Fibroblast of lung (primary cell): ENCODE measurements around the gene GNAL. TPM values are rescaled to one million over a fixed set of nuclear protein-coding genes. Genes with fewer than 3 reads are reported as not detected.

Experiments used
- DNase-seq, 2 donors: peaks; one replicate each; pipeline versions ENCODE4 v3.0.0 to v3.0.0-alpha.2; 2010; ENCODE audit warnings: low read depth in 2 of 2
- H2AFZ ChIP-seq: 2 replicates; pipeline ENCODE4 v1.5.1; 2012; ENCODE audit warnings: low read length, control low read depth, inconsistent platforms
- H3K27ac ChIP-seq: 2 replicates; pipeline ENCODE4 v1.5.1; 2011; ENCODE audit warnings: low read length, control low read depth; ENCODE audit not compliant: insufficient read depth
- H3K27me3 ChIP-seq: 2 replicates; pipeline ENCODE4 v1.5.1; 2011; ENCODE audit warnings: mild to moderate bottlenecking, low read length; ENCODE audit not compliant: control insufficient read depth, insufficient read depth
- H3K36me3 ChIP-seq: 2 replicates; pipeline ENCODE4 v1.5.1; 2011; ENCODE audit warnings: low read length; ENCODE audit not compliant: control insufficient read depth, insufficient read depth
- H3K4me1 ChIP-seq: 2 replicates; pipeline ENCODE4 v1.5.1; 2011; ENCODE audit warnings: low read length; ENCODE audit not compliant: control insufficient read depth, insufficient read depth; ENCODE audit errors: extremely low read depth
- H3K4me2 ChIP-seq: 2 replicates; pipeline ENCODE4 v1.5.1; 2011; ENCODE audit warnings: low read length, control low read depth; ENCODE audit not compliant: insufficient read depth; ENCODE audit errors: extremely low read depth
- H3K4me3 ChIP-seq, 4 experiments: fragments of 200-600 bp in 1 of 4; sonication (generic) in 1 of 4; replicated peaks in 1 of 4; 2 replicates each; pipeline ENCODE4 v1.5.1; 2011 to 2016; ENCODE audit warnings: low read length in 4 of 4, low read depth in 3 of 4, mild to moderate bottlenecking in 3 of 4, control low read depth in 2 of 4, inconsistent platforms in 1 of 4, mixed read lengths in 1 of 4; ENCODE audit not compliant: insufficient read depth in 1 of 4; ENCODE audit errors: control extremely low read depth in 1 of 4
- H3K79me2 ChIP-seq: 2 replicates; pipeline ENCODE4 v1.5.1; 2012; ENCODE audit warnings: mild to moderate bottlenecking, low read length, inconsistent platforms; ENCODE audit not compliant: control insufficient read depth, insufficient read depth
- H3K9ac ChIP-seq: 2 replicates; pipeline ENCODE4 v1.5.1; 2011; ENCODE audit warnings: mild to moderate bottlenecking, low read length, control low read depth; ENCODE audit not compliant: insufficient read depth
- H3K9me3 ChIP-seq: 2 replicates; pipeline ENCODE4 v1.5.1; 2012; ENCODE audit warnings: low read depth, low read length; ENCODE audit not compliant: control insufficient read depth, insufficient read depth
- H4K20me1 ChIP-seq: 2 replicates; pipeline ENCODE4 v1.5.1; 2011; ENCODE audit warnings: low read length; ENCODE audit not compliant: control insufficient read depth, insufficient read depth; ENCODE audit errors: extremely low read depth
- CTCF ChIP-seq, 2 donors: IDR thresholded peaks in 1 of 2; conservative IDR thresholded peaks in 1 of 2; 1 replicate in 1 of 2; 2 replicates in 1 of 2; pipeline ENCODE4 v1.5.1; 2011 to 2012; ENCODE audit warnings: low read length in 2 of 2, control low read depth in 1 of 2, inconsistent platforms in 1 of 2, low read depth in 1 of 2, mild to moderate bottlenecking in 1 of 2
- EZH2 ChIP-seq: IDR thresholded peaks from 2 replicates; pipeline ENCODE4 v1.5.1; 2012; ENCODE audit warnings: low read length, control low read depth, mild to moderate bottlenecking; ENCODE audit errors: missing control alignments
- polyA plus RNA-seq, 2 donors: library from polyadenylated mRNA; depleted of rRNA in 1 of 2; stranded (reverse) in 1 of 2; unstranded in 1 of 2; fragments of >200 nt; gene quantifications; 2 replicates each; pipeline ENCODE4 v1.2.1, GENCODE V29; 2011 to 2012; ENCODE audit warnings: missing spikeins in 1 of 2
- total RNA-seq: library from RNA; depleted of rRNA; stranded (reverse); fragments of >200 nt; gene quantifications from 2 replicates; pipeline ENCODE4 v1.2.1, GENCODE V29; 2014

The GNAL gene
- total and polyA plus RNA-seq, 2 donors (not counting 1 experiment from before 2014, with no cell fraction given), result 0.05 to 0.50 TPM

- no peaks in the 10 kb centered on the region for H3K9me3 ChIP-seq
- H3K36me3 ChIP-seq, result no peaks in the 10 kb centered on the region
- peaks cover 16% of the 10 kb centered on the region for H3K27me3 ChIP-seq
- H3K79me2 ChIP-seq, result no peaks in the 10 kb centered on the region
- TF ChIP-seq CTCF (conservative IDR thresholded peaks at IDR 0.05 in 1 of 2, IDR thresholded peaks at IDR 0.05 in 1 of 2; ENCODE audit: low read depth in 1 of 2, low read length in 2 of 2), result no peak
- TF ChIP-seq EZH2, result no peak
- no peak overlapping the region for H3K4me2 ChIP-seq
- H3K4me1 ChIP-seq, result no peaks in the 10 kb centered on the region
- H3K4me3 ChIP-seq, result no peak overlapping the region
- H4K20me1 ChIP-seq, result no peaks in the 10 kb centered on the region
- no peak overlapping the region for H2AFZ ChIP-seq
- DNase-seq, result no peak
- no peak overlapping the region for H3K9ac ChIP-seq
- no peak overlapping the region for H3K27ac ChIP-seq
These were observed 60.2 kb downstream of the GNAL start for GRCh38 chr18:11749305-11749704.

- Histone ChIP-seq H3K9ac (no peak overlapping the region), H3K36me3 (no peaks in the 10 kb centered on the region), H3K27ac (no peak overlapping the region), H2AFZ (no peak overlapping the region), H3K4me3 (no peak overlapping the region), H3K27me3 (peaks cover 16% of the 10 kb centered on the region), H3K4me1 (no peaks in the 10 kb centered on the region), H3K4me2 (no peak overlapping the region), H4K20me1 (no peaks in the 10 kb centered on the region), H3K79me2 (no peaks in the 10 kb centered on the region), H3K9me3 (no peaks in the 10 kb centered on the region)
- TF ChIP-seq EZH2, result no peak
- no peak for TF ChIP-seq CTCF (conservative IDR thresholded peaks at IDR 0.05 in 1 of 2, IDR thresholded peaks at IDR 0.05 in 1 of 2; ENCODE audit: low read depth in 1 of 2, low read length in 2 of 2)
- no peak for DNase-seq
These were observed 61.1 kb downstream of the GNAL start for GRCh38 chr18:11750171-11750570.

- H3K79me2 ChIP-seq, result no peaks in the 10 kb centered on the region
- no peak for DNase-seq
- H3K4me2 ChIP-seq, result no peak overlapping the region
- no peaks in the 10 kb centered on the region for H3K4me1 ChIP-seq
- H3K27ac ChIP-seq, result no peak overlapping the region
- peaks cover 16% of the 10 kb centered on the region for H3K27me3 ChIP-seq
- no peak overlapping the region for H3K4me3 ChIP-seq
- H3K9ac ChIP-seq, result no peak overlapping the region
- no peaks in the 10 kb centered on the region for H4K20me1 ChIP-seq
- no peaks in the 10 kb centered on the region for H3K36me3 ChIP-seq
- H2AFZ ChIP-seq, result no peak overlapping the region
- H3K9me3 ChIP-seq, result no peaks in the 10 kb centered on the region
- TF ChIP-seq CTCF (conservative IDR thresholded peaks at IDR 0.05 in 1 of 2, IDR thresholded peaks at IDR 0.05 in 1 of 2; ENCODE audit: low read depth in 1 of 2, low read length in 2 of 2), result no peak
- no peak for TF ChIP-seq EZH2
These were observed 61.7 kb downstream of the GNAL start for GRCh38 chr18:11750581-11751310.
